Activated B cell treated with CpG ODN at 0.5 μM for 24 hours (primary cell): ENCODE results near the gene ARHGAP29. TPM values are rescaled to one million over a fixed set of nuclear protein-coding genes. Genes with fewer than 3 reads are reported as not detected.

Experiments
- ATAC-seq: fragments of 200-7000 bp; cut with Tn5 transposase; one replicate; pipeline ENCODE4 v1.10.0; 2021; ENCODE audit warnings: low read depth, mild to moderate bottlenecking, moderate library complexity
- CTCF ChIA-PET: fragments of 350-600 bp; sonication (Branson Sonifier 250); formaldehyde crosslinking; loops from one replicate; lab custom pipeline; 2021; ENCODE audit warnings: antibody characterized with exemption; lab: Charles Lee
- POLR2A ChIA-PET: fragments of 350-600 bp; sonication (Branson Sonifier 250); formaldehyde crosslinking; loops from one replicate; lab custom pipeline; 2021; ENCODE audit warnings: antibody characterized with exemption; lab: Charles Lee
- DNase-seq: peaks from one replicate; pipeline ENCODE4 v3.0.0; 2022
- H3K27ac Mint-ChIP-seq: one replicate; pipeline ENCODE4 v1.8.0; 2020; ENCODE audit warnings: mixed read lengths
- H3K27me3 Mint-ChIP-seq: one replicate; pipeline ENCODE4 v1.8.0; 2021; ENCODE audit warnings: mixed read lengths
- H3K36me3 Mint-ChIP-seq: one replicate; pipeline ENCODE4 v1.8.0; 2021; ENCODE audit warnings: low read depth, mixed read lengths
- H3K4me1 Mint-ChIP-seq: one replicate; pipeline ENCODE4 v1.8.0; 2021; ENCODE audit warnings: mixed read lengths
- H3K4me3 Mint-ChIP-seq: one replicate; pipeline ENCODE4 v1.8.0; 2020; ENCODE audit warnings: mild to moderate bottlenecking, mixed read lengths
- H3K9me3 Mint-ChIP-seq: one replicate; pipeline ENCODE4 v1.8.0; 2020; ENCODE audit warnings: mixed read lengths
- CTCF ChIP-seq: fragments of 200-600 bp; IDR thresholded peaks from one replicate; pipeline ENCODE4 v1.8.0; 2022; ENCODE audit warnings: antibody characterized with exemption, mild to moderate bottlenecking
- intact Hi-C: fragments of 100-400 bp; cut with micrococcal nuclease; formaldehyde crosslinking; loops from one replicate; pipeline ENCODE4 v1.15.1; 2024
- total RNA-seq: library from RNA; stranded (reverse); gene quantifications from 2 replicates; pipeline ENCODE4 v1.2.3, GENCODE V29; 2022

The ARHGAP29 gene
- total RNA-seq, 1 donor from 2014 or later, result not detected

GRCh38 chr1:94144836-94145235 is 92.5 kb downstream of the ARHGAP29 start:
- H3K36me3 Mint-ChIP-seq, result no peaks in the 10 kb centered on the region
- CTCF ChIA-PET, result no interaction called here
- no peak overlapping the region for H3K4me3 Mint-ChIP-seq
- intact Hi-C loops, result no loop called here
- peaks cover 2% of the 10 kb centered on the region for H3K9me3 Mint-ChIP-seq
- POLR2A ChIA-PET, result no interaction called here
- H3K27ac Mint-ChIP-seq, result no peak overlapping the region
- TF ChIP-seq CTCF, result no peak
- no peaks in the 10 kb centered on the region for H3K4me1 Mint-ChIP-seq
- peaks cover 4% of the 10 kb centered on the region for H3K27me3 Mint-ChIP-seq
- DNase-seq (no peak), ATAC-seq (no peak)

GRCh38 chr1:94143809-94144176 is 93.6 kb downstream of the ARHGAP29 start:
- intact Hi-C loops, result no loop called here
- DNase-seq (no peak), ATAC-seq (no peak)
- Mint-ChIP-seq H3K9me3 (peaks cover 2% of the 10 kb centered on the region), H3K27ac (no peak overlapping the region), H3K4me1 (no peaks in the 10 kb centered on the region), H3K4me3 (no peak overlapping the region), H3K36me3 (no peaks in the 10 kb centered on the region), H3K27me3 (peaks cover 6% of the 10 kb centered on the region)
- TF ChIP-seq CTCF, result no peak
- CTCF ChIA-PET, result no interaction called here
- POLR2A ChIA-PET, result no interaction called here

GRCh38 chr1:94143173-94143808 is 94.1 kb downstream of the ARHGAP29 start:
- H3K9me3 Mint-ChIP-seq, result peaks cover 2% of the 10 kb centered on the region
- no peak for ATAC-seq
- no peak for DNase-seq
- intact Hi-C loops, result no loop called here
- no peak for TF ChIP-seq CTCF
- CTCF ChIA-PET, result no interaction called here
- H3K4me3 Mint-ChIP-seq, result no peak overlapping the region
- no peaks in the 10 kb centered on the region for H3K4me1 Mint-ChIP-seq
- no peak overlapping the region for H3K27ac Mint-ChIP-seq
- H3K27me3 Mint-ChIP-seq, result peaks cover 6% of the 10 kb centered on the region
- POLR2A ChIA-PET, result no interaction called here
- no peaks in the 10 kb centered on the region for H3K36me3 Mint-ChIP-seq

- ATAC-seq (no peak), DNase-seq (no peak)
- H3K36me3 Mint-ChIP-seq, result no peaks in the 10 kb centered on the region
- no peak overlapping the region for H3K27ac Mint-ChIP-seq
- TF ChIP-seq CTCF, result no peak
- H3K4me3 Mint-ChIP-seq, result no peak overlapping the region
- POLR2A ChIA-PET, result no interaction called here
- peaks cover 2% of the 10 kb centered on the region for H3K9me3 Mint-ChIP-seq
- intact Hi-C loops, result no loop called here
- no peaks in the 10 kb centered on the region for H3K4me1 Mint-ChIP-seq
- H3K27me3 Mint-ChIP-seq, result peaks cover 6% of the 10 kb centered on the region
- CTCF ChIA-PET, result no interaction called here
Observed at GRCh38 chr1:94142583-94142982, 94.8 kb downstream of the ARHGAP29 start.

- Mint-ChIP-seq H3K9me3 (peaks cover 2% of the 10 kb centered on the region), H3K27ac (no peak overlapping the region), H3K4me3 (no peak overlapping the region), H3K27me3 (peaks cover 6% of the 10 kb centered on the region), H3K4me1 (no peaks in the 10 kb centered on the region), H3K36me3 (no peaks in the 10 kb centered on the region)
- intact Hi-C loops, result no loop called here
- TF ChIP-seq CTCF, result no peak
- DNase-seq, result no peak
- ATAC-seq, result no peak
- CTCF ChIA-PET, result no interaction called here
- POLR2A ChIA-PET, result no interaction called here
Observed at GRCh38 chr1:94142022-94142421, 95.4 kb downstream of the ARHGAP29 start.
